ENCODE data around the gene THEMIS.
"Not testable (repeated sequence)": the region's sequence is repeated elsewhere in the genome, so short reads cannot be mapped to it uniquely, and the experiment has no call there.

The THEMIS gene

GRCh38 chr6:127884134-127884533 lies 16.7 kb downstream of the THEMIS start:
- in situ Hi-C loops (cut with MboI; ENCODE audit: low pct_unique_long_range_greater_than_20kb, low sequenced_read_pairs, unreplicated experiment): no loop called here
- TF ChIP-seq CTCF (IDR thresholded peaks at IDR 0.05; ENCODE audit: extremely low read depth, insufficient read depth, missing control alignments): no peak
- DNase-seq (ENCODE audit: low spot score): no peak

DNA sequence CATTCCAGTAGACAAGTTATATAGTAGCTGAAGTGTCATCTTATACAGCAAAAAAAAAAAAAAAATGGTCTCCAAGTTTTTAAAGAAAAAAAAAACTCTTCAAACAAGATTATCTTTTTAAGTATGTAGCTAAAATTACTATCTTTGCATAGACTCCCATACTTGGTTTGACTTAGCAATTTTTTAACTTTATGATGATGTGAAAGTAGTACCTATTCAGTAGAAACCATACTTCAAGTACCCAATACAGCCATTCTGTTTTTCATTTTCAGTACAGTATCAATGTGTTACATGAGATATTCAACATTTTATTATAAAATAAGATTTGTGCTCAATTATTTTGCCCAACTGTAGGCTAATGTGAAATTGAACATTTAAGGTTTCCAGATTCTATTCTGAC lies 18.9 kb downstream of the THEMIS start:
- DNase-seq (ENCODE audit: low spot score); in situ Hi-C loops (cut with MboI; ENCODE audit: low pct_unique_long_range_greater_than_20kb, low sequenced_read_pairs, unreplicated experiment): not testable (repeated sequence)

GRCh38 chr6:127880429-127880828 lies 20.4 kb downstream of the THEMIS start:
- in situ Hi-C loops (cut with MboI; ENCODE audit: low pct_unique_long_range_greater_than_20kb, low sequenced_read_pairs, unreplicated experiment): no loop called here
- TF ChIP-seq CTCF (IDR thresholded peaks at IDR 0.05; ENCODE audit: extremely low read depth, insufficient read depth, missing control alignments): no peak
- no peak for DNase-seq (ENCODE audit: low spot score)

- TF ChIP-seq CTCF (IDR thresholded peaks at IDR 0.05; ENCODE audit: extremely low read depth, insufficient read depth, missing control alignments): no peak
- DNase-seq (ENCODE audit: low spot score): no peak
- in situ Hi-C loops (cut with MboI; ENCODE audit: low pct_unique_long_range_greater_than_20kb, low sequenced_read_pairs, unreplicated experiment): no loop called here
Observed at GRCh38 chr6:127879685-127880084, 21.2 kb downstream of the THEMIS start.

- no peak for TF ChIP-seq CTCF (IDR thresholded peaks at IDR 0.05; ENCODE audit: extremely low read depth, insufficient read depth, missing control alignments)
- in situ Hi-C loops (cut with MboI; ENCODE audit: low pct_unique_long_range_greater_than_20kb, low sequenced_read_pairs, unreplicated experiment): no loop called here
Observed at GRCh38 chr6:127878115-127878514, 22.7 kb downstream of the THEMIS start.

DNA sequence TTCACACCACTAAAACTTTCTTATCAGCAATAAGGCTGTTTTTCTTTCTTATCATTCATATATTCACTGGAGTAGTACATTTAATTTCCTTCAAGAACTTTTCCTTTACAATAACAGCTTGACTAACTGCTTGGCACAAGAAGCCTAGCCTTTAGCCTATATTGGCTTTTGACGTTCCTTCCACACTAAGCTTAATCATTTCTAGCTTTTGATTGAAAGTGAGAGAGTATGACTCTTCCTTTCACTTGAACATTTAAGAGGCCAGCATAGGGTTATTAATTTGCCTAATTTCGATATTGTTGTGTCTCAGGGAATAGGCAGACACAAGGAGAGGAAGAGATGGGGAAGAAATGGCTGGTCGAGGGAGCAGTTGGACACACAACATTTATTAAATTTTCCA lies 23.6 kb downstream of the THEMIS start:
- TF ChIP-seq CTCF (IDR thresholded peaks at IDR 0.05; ENCODE audit: extremely low read depth, insufficient read depth, missing control alignments): no peak
- in situ Hi-C loops (cut with MboI; ENCODE audit: low pct_unique_long_range_greater_than_20kb, low sequenced_read_pairs, unreplicated experiment): no loop called here
- DNase-seq (ENCODE audit: low spot score): no peak

More at GRCh38 chr6:127878115-127878514, 22.7 kb downstream of the THEMIS start:
- no peak for DNase-seq (ENCODE audit: low spot score)

GRCh38 chr6:127869772-127870404 lies 31.0 kb downstream of the THEMIS start:
- no peak for TF ChIP-seq CTCF (IDR thresholded peaks at IDR 0.05; ENCODE audit: extremely low read depth, insufficient read depth, missing control alignments)
- in situ Hi-C loops (cut with MboI; ENCODE audit: low pct_unique_long_range_greater_than_20kb, low sequenced_read_pairs, unreplicated experiment): loop anchor here (25.0 kb wide), 1 partner anchor 467 kb away; no protein-coding TSS in a partner anchor
- no peak for DNase-seq (ENCODE audit: low spot score)

Measured in GM13977 (cell line).